DMS53 (cell line): Measurements from ENCODE around the gene TTC39C.
"Not testable (repeated sequence)": the region's sequence is repeated elsewhere in the genome, so short reads cannot be mapped to it uniquely, and the experiment has no call there.

Experiments
- DNase-seq: peaks from one replicate; lab custom pipeline; 2025; lab: John Stamatoyannopoulos, UW

The TTC39C gene

GRCh38 chr18:24138409-24138788 is 123.8 kb downstream of the TTC39C start:
- DNase-seq = peak; percentile 63

GRCh38 chr18:24138789-24139616 is 124.4 kb downstream of the TTC39C start, which contains the start of gene CABYR:
Gene CABYR (plus strand): TSS chr18:24139062. CDS start chr18:24143115, 4,053 bp downstream.
- peak; percentile 92 for DNase-seq

GRCh38 chr18:24140697-24141096 is 126.1 kb downstream of the TTC39C start:
- no peak for DNase-seq

GRCh38 chr18:24142376-24142775 is 127.8 kb downstream of the TTC39C start:
- DNase-seq = no peak

GRCh38 chr18:24149591-24149990 is 135.0 kb downstream of the TTC39C start:
- DNase-seq = not testable (repeated sequence)

- DNase-seq = no peak
These were observed 138.8 kb downstream of the TTC39C start for GRCh38 chr18:24153397-24153796.

GRCh38 chr18:24157855-24158254 is 143.3 kb downstream of the TTC39C start:
- DNase-seq = no peak

- DNase-seq = peak; percentile 52
These were observed 145.5 kb downstream of the TTC39C start for GRCh38 chr18:24160086-24160485.

- DNase-seq = peak; percentile 12
These were observed 146.8 kb downstream of the TTC39C start for GRCh38 chr18:24161304-24161703.

- no peak for DNase-seq
These were observed 153.9 kb downstream of the TTC39C start for GRCh38 chr18:24168496-24168895.

GRCh38 chr18:24170360-24170759 is 155.8 kb downstream of the TTC39C start:
- peak; percentile 43 for DNase-seq

GRCh38 chr18:24173997-24174396 is 159.4 kb downstream of the TTC39C start:
- peak; percentile 2 for DNase-seq

- DNase-seq = peak; percentile 55
These were observed 162.3 kb downstream of the TTC39C start for GRCh38 chr18:24176727-24177416.

- no peak for DNase-seq
These were observed 163.1 kb downstream of the TTC39C start for GRCh38 chr18:24177499-24178133.

- DNase-seq = no peak
These were observed 165.5 kb downstream of the TTC39C start for GRCh38 chr18:24180048-24180447.

- DNase-seq = no peak
These were observed 167.3 kb downstream of the TTC39C start for GRCh38 chr18:24181806-24182205.
